MG63 (cell line): ENCODE measurements around the gene PLA2R1. TPM values are rescaled to one million over a fixed set of nuclear protein-coding genes. Genes with fewer than 3 reads are reported as not detected.

Experiments used
- DNase-seq: peaks from one replicate; pipeline ENCODE4 v3.0.0-alpha.2; 2020
- H3K27me3 ChIP-seq: fragments of 250-450 bp; sonication (Bioruptor Pico); 2 replicates; pipeline ENCODE4 v1.5.1; 2020; ENCODE audit warnings: mild to moderate bottlenecking, moderate library complexity
- H3K36me3 ChIP-seq: fragments of 250-450 bp; sonication (Bioruptor Pico); 2 replicates; pipeline ENCODE4 v1.5.1; 2020; ENCODE audit warnings: mild to moderate bottlenecking, moderate library complexity
- H3K4me3 ChIP-seq: fragments of 250-450 bp; sonication (Bioruptor Pico); 2 replicates; pipeline ENCODE4 v1.5.1; 2020; ENCODE audit warnings: mild to moderate bottlenecking, moderate library complexity
- H3K9me3 ChIP-seq: fragments of 250-450 bp; sonication (Bioruptor Pico); 2 replicates; pipeline ENCODE4 v1.5.1; 2020; ENCODE audit warnings: mild to moderate bottlenecking, moderate library complexity
- total RNA-seq: library from RNA; depleted of rRNA; stranded (reverse); fragments of >200 nt; shearing (Covaris generic); gene quantifications from 2 replicates; pipeline ENCODE4 v1.2.3, GENCODE V29; 2014; ENCODE audit warnings: low replicate concordance; rRNA removed

Gene PLA2R1
- 0.36 and 1.6 TPM in 2 replicates for total RNA-seq

DNA sequence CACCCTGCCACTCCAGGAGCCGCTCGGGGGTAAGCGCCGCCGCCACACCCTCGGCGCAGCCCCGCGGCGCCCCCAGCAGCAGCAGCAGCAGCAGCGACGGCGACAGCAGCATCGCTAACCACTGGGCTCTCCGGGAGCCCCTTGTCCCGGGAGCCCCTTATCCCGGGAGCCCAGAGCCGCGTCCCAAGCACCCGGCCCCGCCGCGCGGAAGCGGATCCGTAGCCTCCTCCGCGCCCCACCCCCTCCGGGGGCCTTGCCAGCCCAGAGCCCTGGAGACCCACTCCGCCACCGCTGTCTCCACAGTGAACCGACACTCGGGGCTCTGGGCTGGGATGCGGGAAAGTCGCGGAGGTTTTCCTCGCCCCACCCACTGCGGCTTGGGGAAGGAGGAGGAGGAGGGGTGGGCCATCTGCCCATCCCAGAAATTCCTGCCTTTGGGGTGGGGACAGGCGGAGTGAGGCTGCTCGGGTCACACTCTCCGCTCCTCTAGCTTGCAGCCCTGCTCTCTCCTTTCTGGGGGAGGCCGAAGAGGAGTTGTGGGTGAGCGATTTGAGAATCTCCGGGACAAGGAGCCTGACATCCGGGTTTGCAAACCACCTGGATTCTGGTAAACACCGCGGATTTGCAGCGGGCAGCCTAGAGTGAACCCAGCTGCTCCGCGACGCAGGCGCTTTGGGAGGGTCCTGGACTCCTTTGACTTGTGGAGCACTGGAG lies at the start of gene PLA2R1:
Gene PLA2R1 (minus strand): TSS at position 324 of the 714 bp plus-strand sequence. CDS start 212 bp downstream, at position 112.
- no peaks in the 10 kb centered on the region for H3K9me3 ChIP-seq
- peak; percentile 54 for DNase-seq
- peak within 1 kb of the TSS; percentile 53 for H3K4me3 ChIP-seq
- no peaks in the 10 kb centered on the region for H3K36me3 ChIP-seq
- no peaks in the 10 kb centered on the region for H3K27me3 ChIP-seq

DNA sequence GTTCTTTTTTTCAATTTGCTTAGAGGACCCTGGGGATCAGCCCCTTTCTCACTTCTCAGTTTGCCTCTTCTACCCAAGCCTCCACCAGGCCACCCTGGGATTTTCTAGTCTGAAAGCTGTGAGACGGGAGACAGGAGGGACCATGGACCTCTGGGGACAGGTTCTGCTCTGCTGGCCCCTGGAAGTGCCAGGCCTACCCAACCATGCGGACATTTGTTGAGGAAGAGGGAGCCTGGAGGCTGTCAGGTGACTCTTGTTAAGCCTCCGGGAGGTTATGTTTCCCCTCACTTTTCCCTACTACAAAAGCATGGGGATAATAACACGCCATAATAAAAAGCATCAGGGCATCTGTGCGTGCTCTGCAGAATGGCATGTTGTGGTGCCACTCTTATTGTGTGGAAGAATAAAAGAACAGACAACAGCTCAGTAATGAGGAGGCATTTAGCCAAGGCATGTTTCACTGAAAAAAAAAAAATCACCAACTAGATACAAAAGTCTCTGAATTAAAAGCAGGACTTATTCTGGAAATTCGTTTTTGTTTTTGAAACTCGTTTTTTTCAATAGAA lies 48.3 kb upstream of the PLA2R1 start:
- DNase-seq = no peak
- Histone ChIP-seq H3K9me3 (no peaks in the 10 kb centered on the region), H3K36me3 (no peaks in the 10 kb centered on the region)

DNA sequence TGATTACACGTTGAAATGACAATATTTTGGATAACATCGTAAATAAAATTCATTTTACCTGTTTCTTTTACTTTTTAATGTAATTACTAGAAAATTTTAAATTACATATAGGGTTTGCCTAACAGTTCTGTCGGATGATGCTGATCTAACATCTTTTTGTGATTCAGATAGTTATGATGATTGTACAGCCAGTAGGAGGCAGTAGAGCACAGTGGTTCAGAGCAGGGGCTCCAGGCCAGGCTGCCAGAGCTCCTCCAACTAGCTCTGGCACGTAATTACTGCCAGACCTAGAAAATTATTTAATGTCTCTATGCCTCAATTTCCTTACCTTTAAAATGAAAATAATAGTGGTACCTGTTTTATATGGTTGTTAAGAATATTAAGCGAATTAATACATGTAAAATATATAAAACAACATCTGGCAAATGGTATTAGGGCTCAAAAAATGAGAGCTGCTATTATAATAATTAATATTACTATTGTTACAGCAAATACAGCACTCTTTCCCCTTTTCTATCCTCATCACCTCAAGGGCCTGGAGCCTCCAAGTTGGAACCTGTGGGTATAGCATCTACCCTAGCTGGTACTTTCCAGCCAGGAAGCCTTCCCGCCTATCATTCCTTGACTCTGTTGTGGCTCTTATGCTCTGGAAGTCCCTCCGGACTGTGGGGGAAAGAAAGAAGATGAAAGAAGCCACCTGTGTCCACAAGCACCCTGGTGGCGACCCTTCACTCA lies 47.7 kb upstream of the PLA2R1 start:
- Histone ChIP-seq H3K4me3 (no peak overlapping the region), H3K36me3 (no peaks in the 10 kb centered on the region), H3K9me3 (no peaks in the 10 kb centered on the region), H3K27me3 (no peaks in the 10 kb centered on the region)
- peak; percentile 60 for DNase-seq

More for the DNA sequence above, 48.3 kb upstream of the PLA2R1 start:
- H3K27me3 ChIP-seq = no peaks in the 10 kb centered on the region
- H3K4me3 ChIP-seq = no peak overlapping the region

DNA sequence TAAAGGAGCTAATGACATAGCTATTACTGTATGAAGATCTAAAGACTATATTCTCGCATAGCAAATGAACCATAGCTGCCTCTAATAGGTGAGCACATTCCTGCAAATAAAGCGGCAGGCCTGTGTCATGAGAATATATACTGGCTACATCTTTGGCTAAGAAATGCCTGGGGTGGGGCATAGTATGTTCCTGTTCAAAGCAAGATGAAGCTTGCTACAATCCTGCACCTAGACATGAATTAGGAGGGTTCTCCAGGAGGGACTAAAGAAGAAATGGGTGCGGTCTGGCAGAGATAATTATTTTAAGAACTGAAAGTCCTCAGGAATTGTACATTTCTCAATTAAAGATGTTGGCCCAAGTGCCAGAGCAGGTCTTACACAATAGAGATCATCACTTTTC lies 46.8 kb upstream of the PLA2R1 start:
- no peak for DNase-seq
- Histone ChIP-seq H3K36me3 (no peaks in the 10 kb centered on the region), H3K27me3 (no peaks in the 10 kb centered on the region)

DNA sequence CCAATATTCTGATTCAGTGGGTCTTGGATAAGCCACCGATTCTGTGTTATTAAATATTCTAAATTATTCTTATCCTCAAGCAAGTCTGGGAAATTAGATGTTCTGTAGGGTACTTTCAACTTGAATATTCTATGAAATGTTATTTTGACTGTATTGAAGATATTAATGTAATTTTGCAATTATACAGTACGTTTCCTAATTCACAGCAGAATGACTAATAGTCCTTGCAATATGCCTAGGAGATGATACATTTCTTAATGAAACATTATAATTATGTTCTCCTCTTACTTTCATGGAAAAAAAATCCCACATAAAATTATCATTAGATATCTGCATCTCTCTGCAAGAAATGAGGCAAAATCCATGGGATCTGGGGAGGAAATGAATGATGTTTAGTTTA lies 46.2 kb upstream of the PLA2R1 start:
- Histone ChIP-seq H3K27me3 (no peaks in the 10 kb centered on the region), H3K4me3 (no peak overlapping the region), H3K9me3 (no peaks in the 10 kb centered on the region), H3K36me3 (no peaks in the 10 kb centered on the region)
- DNase-seq = no peak

More for the DNA sequence above, 46.8 kb upstream of the PLA2R1 start:
- Histone ChIP-seq H3K9me3 (no peaks in the 10 kb centered on the region), H3K4me3 (no peak overlapping the region)

DNA sequence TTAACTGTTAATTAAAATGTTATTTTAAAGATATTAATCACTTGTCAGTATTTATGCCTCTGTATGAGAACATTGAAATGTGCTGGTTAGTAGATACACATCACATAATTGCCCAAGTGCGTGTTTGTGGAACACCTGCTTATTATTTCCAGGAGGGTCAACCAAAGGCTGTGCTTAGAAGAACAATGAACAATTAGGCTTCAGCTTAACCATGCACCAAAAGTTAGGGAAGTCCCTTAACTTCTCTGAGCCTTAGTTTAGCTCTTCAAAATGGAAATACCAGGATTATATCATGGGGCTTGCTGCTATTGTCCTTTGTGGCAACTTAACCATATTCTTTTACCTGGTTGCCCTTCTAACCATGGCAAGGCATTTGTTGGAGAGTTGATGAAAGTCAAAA lies 43.0 kb upstream of the PLA2R1 start:
- no peak for DNase-seq
- no peaks in the 10 kb centered on the region for H3K36me3 ChIP-seq
- H3K9me3 ChIP-seq = no peaks in the 10 kb centered on the region
- H3K4me3 ChIP-seq = no peak overlapping the region
- H3K27me3 ChIP-seq = no peaks in the 10 kb centered on the region

DNA sequence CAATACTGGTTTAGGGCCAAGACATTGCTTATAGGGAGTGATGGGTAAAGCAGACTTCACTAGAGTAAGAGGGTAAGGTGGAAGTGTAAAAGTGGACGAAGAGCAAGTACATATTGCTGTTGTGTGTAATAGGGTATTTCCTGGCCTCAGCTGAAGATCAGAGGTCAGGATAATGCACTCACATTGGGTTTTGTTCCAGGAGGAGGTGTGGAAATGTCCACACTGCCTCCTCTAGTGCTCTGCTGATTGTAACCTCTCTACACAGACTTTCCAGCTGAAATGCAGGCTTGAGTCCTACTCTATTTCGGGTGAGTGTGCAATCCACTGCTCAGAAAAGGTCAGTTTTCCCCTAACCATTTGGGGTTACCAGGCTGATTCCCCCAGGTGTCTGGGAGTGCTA lies 41.7 kb upstream of the PLA2R1 start:
- no peaks in the 10 kb centered on the region for H3K36me3 ChIP-seq
- no peak for DNase-seq
- no peaks in the 10 kb centered on the region for H3K27me3 ChIP-seq
- H3K9me3 ChIP-seq = no peaks in the 10 kb centered on the region
- H3K4me3 ChIP-seq = no peak overlapping the region

DNA sequence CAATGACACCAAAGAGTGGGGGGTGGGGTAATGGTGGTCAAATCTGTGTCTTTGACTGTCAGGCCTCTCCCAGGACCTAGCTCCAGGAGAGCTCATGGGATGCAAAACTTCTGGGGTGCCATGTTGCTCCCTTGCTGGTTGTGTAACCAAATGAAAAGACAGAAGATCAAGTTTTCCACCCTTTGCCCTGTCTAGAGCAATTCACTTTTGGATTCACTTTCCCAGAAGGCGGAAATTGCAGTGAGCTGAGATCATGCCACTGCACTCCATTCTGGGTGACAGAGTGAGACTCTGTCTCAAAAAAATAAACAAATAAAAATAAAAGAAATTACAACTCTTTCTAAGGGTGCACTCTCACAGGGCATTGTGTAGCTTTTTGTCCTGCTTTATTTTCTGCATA lies 34.9 kb upstream of the PLA2R1 start:
- no peak for DNase-seq
- H3K27me3 ChIP-seq = no peaks in the 10 kb centered on the region
- no peaks in the 10 kb centered on the region for H3K36me3 ChIP-seq
- H3K9me3 ChIP-seq = peaks cover 5% of the 10 kb centered on the region; the same call in 1 of the 2 replicates
- H3K4me3 ChIP-seq = no peak overlapping the region

DNA sequence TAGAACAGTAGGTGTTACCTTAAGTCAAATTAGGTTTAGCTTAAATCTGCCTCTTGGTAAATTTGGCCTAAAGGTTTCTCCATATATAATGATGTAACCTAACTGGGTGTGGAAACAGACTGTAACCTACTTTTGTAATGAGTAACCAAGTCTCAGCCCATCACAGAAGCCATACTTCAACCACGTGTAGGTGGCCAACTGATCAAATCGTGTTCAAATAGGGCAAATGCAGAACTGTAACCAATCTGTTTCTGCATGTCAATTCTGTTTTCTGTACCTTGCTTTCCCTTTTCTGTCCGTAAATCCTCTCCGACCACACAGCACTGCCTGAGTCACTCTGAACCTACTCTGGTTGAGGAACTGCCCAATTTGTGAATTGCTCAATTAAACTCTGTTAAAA lies 34.0 kb upstream of the PLA2R1 start:
- no peaks in the 10 kb centered on the region for H3K36me3 ChIP-seq
- no peak overlapping the region for H3K4me3 ChIP-seq
- H3K9me3 ChIP-seq = peaks cover 5% of the 10 kb centered on the region
- no peaks in the 10 kb centered on the region for H3K27me3 ChIP-seq
- no peak for DNase-seq

DNA sequence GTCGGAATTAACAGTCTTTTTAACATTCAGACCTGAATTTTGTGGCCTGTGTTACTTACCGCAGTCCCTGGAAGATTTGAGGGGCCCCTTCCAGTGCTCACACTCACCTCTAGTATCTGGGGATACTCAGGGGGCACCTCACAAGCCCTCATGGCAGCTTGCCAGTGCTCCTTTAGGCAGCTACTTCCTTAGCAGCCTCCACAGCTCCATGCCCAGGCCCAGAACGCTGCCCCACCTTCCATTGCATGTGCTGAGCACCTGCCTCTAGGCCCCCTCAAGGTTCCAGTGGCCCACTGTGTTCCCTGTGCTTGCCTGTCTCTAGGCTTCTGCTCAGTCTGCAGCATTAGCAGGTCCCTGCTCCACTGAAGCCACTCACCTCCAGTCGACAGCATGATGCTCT lies 30.0 kb upstream of the PLA2R1 start:
- DNase-seq = no peak
- no peak overlapping the region for H3K4me3 ChIP-seq
- peaks cover 20% of the 10 kb centered on the region for H3K9me3 ChIP-seq
- no peaks in the 10 kb centered on the region for H3K27me3 ChIP-seq
- no peaks in the 10 kb centered on the region for H3K36me3 ChIP-seq

DNA sequence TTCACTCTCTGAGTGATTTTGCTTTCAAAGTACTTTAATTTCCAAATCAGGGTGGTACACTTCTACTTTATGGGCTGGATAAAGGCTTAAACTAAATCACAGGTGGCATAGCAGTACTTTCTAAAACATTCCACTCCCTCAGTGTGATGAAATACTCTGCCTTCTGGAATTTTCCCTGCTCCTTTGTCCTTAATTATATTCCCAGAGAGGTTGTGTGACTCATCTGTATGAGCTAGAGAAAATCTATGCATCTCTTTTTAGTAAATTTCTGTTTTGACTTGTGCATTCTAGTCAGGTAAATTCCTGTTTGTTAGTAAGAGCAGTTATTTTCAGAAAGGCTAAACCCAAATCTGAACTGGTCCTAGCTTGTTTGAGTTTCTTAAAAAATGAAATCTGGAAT lies 29.0 kb upstream of the PLA2R1 start:
- DNase-seq = no peak
- Histone ChIP-seq H3K27me3 (no peaks in the 10 kb centered on the region), H3K9me3 (peaks cover 27% of the 10 kb centered on the region), H3K4me3 (no peak overlapping the region), H3K36me3 (no peaks in the 10 kb centered on the region)

DNA sequence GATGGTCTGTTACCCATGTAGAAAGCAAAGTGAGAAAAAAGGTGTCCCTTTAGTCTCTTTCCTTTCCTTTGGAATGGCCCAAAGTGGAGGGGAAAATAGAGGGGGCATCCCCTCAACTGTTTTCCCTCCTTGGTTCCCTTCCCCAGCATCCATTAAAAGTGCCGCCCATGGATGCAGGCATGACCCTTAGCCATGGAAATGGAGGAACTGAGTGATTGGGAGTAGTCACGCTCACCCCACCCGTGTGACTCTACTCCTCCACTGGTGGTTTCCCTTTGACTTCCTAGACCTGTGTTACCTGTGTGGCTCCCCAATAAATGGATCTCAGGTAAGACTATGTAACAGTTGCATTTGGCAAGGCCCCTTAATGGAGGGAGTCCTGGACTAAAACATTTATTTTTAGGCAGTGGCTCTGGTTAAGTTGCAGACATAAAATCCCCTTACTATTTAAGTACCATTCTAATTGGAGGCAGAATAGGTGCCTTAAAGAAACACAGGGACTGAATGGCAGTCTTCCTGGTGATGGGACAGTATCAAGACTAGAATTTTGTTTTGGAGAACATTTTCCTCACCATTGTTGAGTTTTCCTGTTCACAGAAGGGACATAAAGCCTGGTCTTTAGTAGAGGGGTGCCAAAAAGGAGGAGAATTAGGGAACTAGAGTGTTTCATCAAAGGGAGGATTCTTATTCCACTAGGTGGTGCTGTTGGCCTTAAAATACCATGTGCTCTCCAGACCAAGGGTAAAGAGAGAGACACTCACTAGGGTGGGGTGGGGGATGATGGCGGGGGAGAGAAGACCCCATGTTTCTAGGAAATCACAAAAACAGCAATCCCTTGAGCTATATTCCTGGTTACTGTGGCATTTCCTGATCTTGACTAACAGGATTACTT lies 25.7 kb upstream of the PLA2R1 start:
- H3K27me3 ChIP-seq = no peaks in the 10 kb centered on the region
- H3K4me3 ChIP-seq = no peak overlapping the region
- H3K36me3 ChIP-seq = no peaks in the 10 kb centered on the region
- DNase-seq = peak; percentile 3
- H3K9me3 ChIP-seq = peaks cover 32% of the 10 kb centered on the region

DNA sequence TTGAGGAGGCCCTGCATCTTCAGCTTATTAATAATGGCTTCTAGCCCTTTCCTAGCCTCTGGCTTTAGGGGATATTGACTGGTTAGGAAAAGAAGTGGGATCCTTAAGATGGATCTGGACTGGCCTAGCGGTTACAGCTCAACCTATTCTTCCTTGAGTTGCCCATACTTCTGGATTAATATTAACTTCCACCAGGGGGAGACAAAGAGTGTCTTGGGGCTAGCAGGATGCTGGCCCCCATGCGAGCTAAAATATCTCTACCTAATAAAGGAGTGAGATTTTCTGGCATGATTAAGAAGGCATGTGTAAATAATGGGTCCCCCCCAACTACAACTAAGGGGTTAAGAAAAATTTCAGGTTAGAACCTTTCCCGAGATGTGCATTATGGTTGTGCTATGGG lies 23.2 kb upstream of the PLA2R1 start:
- DNase-seq = no peak
- H3K9me3 ChIP-seq = peaks cover 33% of the 10 kb centered on the region
- no peaks in the 10 kb centered on the region for H3K27me3 ChIP-seq
- no peaks in the 10 kb centered on the region for H3K36me3 ChIP-seq
- H3K4me3 ChIP-seq = no peak overlapping the region

DNA sequence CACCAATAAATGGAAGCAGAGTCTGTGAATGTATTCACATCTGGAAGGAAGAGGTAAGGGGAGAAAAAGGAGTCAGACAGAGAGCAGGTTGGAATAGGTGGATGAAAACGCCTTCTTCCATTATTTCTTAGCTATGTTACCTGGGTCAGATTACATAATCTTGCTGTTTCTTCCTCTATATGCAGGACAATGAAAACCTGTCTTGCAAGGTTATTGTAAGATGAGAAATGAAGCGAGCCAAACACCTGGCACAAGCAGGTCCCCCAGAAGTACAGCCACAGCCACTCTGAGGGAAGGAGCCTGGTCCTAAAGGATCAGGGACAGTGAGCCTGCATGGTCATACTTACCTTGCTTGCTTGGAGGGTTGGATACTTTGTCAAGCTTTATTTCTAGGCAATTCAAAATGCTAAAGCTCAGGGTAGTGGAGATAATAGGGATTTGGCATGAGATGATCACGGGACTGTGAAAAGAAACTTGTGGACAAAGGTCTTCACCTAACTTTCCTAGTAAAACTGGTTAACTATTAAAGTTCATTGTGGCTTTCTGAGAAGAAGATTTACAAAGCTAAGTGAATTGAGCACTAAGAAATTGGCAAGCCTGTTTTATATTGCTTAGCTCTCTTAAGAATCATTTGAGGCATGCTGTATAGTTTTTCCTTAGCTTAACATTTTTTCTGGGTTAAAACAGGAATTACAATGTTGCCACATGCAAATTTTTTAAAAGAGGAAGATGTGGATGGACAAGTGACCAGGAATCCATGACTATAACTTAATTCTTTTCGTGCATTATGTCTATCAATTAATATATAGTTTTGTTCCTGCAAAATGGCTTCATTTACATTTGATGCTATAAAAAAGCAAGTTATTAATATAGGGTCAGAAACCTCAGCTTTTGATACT lies 15.7 kb upstream of the PLA2R1 start:
- peaks cover 6% of the 10 kb centered on the region for H3K9me3 ChIP-seq
- H3K36me3 ChIP-seq = no peaks in the 10 kb centered on the region
- no peaks in the 10 kb centered on the region for H3K27me3 ChIP-seq
- H3K4me3 ChIP-seq = no peak overlapping the region
- no peak for DNase-seq

DNA sequence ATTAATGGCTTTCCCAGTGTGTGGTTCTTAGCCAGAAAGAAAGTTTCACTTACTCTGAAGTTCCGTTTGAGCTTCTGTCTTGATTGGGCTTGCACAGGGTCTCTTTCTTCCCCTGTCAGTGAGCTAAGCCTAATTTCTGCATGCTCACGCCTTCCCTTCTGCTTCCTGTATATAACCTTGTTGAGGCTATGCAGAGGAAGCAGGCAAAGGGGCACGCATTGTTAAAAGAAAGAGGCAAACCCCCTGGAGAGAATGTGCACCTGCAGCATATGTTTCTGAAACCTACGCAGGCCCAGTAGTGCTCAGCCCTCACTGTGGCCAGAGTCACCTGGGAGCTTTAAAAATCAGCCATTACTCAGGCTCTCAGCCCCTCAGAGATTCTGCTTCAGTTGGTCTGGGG lies 14.5 kb upstream of the PLA2R1 start:
- no peak overlapping the region for H3K4me3 ChIP-seq
- H3K9me3 ChIP-seq = peaks cover 2% of the 10 kb centered on the region; the same call in 1 of the 2 replicates
- H3K27me3 ChIP-seq = no peaks in the 10 kb centered on the region
- DNase-seq = no peak
- no peaks in the 10 kb centered on the region for H3K36me3 ChIP-seq

DNA sequence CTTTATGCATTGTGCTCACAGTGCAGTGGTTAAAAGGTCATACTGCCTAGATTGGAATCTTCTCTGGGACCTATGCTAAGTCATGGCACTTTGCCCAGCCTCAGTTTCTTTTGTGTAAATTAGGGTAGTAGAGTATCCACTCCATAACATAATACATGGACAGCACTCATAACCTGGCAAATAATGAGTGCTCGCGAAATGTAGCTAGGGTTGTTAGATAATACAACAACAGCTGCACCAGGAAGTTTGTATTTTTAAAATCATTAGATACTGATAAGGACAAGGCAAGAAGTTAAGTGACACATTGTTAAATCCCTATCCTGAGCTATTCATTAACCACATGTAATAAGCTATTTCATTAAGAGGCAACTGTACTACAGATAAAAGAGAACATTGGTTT lies 13.8 kb upstream of the PLA2R1 start:
- no peak for DNase-seq
- no peaks in the 10 kb centered on the region for H3K36me3 ChIP-seq
- no peak overlapping the region for H3K4me3 ChIP-seq
- peaks cover 2% of the 10 kb centered on the region; the same call in 1 of the 2 replicates for H3K9me3 ChIP-seq
- no peaks in the 10 kb centered on the region for H3K27me3 ChIP-seq
